Tibial artery (tissue), 4 donors: Measurements from ENCODE around the gene SYNGR3.

Source experiments
- DNase-seq, 2 donors: peaks; one replicate each; pipeline ENCODE4 v3.0.0-alpha.2; 2019
- H3K27ac ChIP-seq, 2 donors: fragments of 200-600 bp; sonication (generic) in 1 of 2; 1 replicate in 1 of 2; 2 replicates in 1 of 2; pipeline ENCODE4 v1.5.1; 2018 to 2019; ENCODE audit warnings: mild to moderate bottlenecking in 1 of 2
- H3K27me3 ChIP-seq, 2 donors: fragments of 200-600 bp; sonication (generic) in 1 of 2; one replicate each; pipeline versions ENCODE4 v1.5.1 to v1.6.0; 2016 to 2019
- H3K36me3 ChIP-seq, 3 donors: fragments of 200-600 bp; sonication (generic) in 2 of 3; one replicate each; pipeline ENCODE4 v1.5.1; 2016 to 2019; ENCODE audit warnings: mild to moderate bottlenecking in 2 of 3
- H3K4me1 ChIP-seq, 4 donors: fragments of 200-600 bp; sonication (generic) in 2 of 4; 1 replicate in 3 of 4; 2 replicates in 1 of 4; pipeline ENCODE4 v1.5.1; 2016 to 2019
- H3K4me3 ChIP-seq, 2 donors: fragments of 200-600 bp; sonication (generic) in 1 of 2; 1 replicate in 1 of 2; 2 replicates in 1 of 2; pipeline ENCODE4 v1.5.1; 2018 to 2019; ENCODE audit warnings: mild to moderate bottlenecking in 2 of 2
- H3K9me3 ChIP-seq, 3 donors: fragments of 200-600 bp; sonication (generic) in 1 of 3; one replicate each; pipeline ENCODE4 v1.5.1; 2016 to 2019
- intact Hi-C: fragments of 100-400 bp; cut with DNase I; formaldehyde crosslinking; loops from one replicate; pipeline ENCODE4 v1.15.0; 2023; ENCODE audit warnings: low total_unique reads
- TF ChIP-seq, protein P1 (sequence below), 2 experiments: fragments of 200-600 bp in 1 of 2; fragments of 450-650 bp in 1 of 2; IDR thresholded peaks; one replicate each; pipeline ENCODE4 v1.5.1; 2017 to 2019; ENCODE audit warnings: antibody characterized with exemption in 2 of 2, mild to moderate bottlenecking in 1 of 2, moderate library complexity in 1 of 2

The SYNGR3 gene

DNA sequence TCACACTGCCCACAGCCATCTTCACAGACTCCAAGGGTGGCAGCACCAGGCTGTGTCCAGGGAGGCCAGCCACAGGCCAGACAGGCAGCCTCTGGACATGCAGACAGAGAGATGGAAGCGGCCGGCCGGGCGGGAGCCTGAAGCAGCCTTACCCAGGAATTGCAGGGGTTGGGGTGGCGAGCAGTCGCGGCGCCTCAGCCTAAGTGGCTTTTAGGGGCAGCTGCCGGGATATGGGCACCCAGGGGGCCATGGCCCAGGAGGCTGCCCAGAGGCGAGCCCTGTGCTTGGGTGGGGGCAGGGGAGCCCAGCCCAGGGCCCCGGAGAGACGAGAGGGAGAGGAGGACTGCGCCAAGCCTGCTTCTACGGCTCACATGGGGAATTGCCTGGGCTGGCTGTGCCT lies 35.5 kb downstream of the SYNGR3 start:
- Histone ChIP-seq H3K27ac (no peak overlapping the region), H3K9me3 (no peaks in the 10 kb centered on the region), H3K4me3 (no peak overlapping the region), H3K4me1 (peaks cover 0 to 69% (median 52%) of the 10 kb centered on the region in 4 donors), H3K36me3 (peaks cover 0 to 11% (median 0%) of the 10 kb centered on the region in 3 donors), H3K27me3 (peaks cover 0 to 21% of the 10 kb centered on the region in 2 donors)
- TF ChIP-seq, protein P1, sequence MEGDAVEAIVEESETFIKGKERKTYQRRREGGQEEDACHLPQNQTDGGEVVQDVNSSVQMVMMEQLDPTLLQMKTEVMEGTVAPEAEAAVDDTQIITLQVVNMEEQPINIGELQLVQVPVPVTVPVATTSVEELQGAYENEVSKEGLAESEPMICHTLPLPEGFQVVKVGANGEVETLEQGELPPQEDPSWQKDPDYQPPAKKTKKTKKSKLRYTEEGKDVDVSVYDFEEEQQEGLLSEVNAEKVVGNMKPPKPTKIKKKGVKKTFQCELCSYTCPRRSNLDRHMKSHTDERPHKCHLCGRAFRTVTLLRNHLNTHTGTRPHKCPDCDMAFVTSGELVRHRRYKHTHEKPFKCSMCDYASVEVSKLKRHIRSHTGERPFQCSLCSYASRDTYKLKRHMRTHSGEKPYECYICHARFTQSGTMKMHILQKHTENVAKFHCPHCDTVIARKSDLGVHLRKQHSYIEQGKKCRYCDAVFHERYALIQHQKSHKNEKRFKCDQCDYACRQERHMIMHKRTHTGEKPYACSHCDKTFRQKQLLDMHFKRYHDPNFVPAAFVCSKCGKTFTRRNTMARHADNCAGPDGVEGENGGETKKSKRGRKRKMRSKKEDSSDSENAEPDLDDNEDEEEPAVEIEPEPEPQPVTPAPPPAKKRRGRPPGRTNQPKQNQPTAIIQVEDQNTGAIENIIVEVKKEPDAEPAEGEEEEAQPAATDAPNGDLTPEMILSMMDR (IDR thresholded peaks at IDR 0.05) = no peak
- intact Hi-C loops = no loop called here
- DNase-seq = no peak

DNA sequence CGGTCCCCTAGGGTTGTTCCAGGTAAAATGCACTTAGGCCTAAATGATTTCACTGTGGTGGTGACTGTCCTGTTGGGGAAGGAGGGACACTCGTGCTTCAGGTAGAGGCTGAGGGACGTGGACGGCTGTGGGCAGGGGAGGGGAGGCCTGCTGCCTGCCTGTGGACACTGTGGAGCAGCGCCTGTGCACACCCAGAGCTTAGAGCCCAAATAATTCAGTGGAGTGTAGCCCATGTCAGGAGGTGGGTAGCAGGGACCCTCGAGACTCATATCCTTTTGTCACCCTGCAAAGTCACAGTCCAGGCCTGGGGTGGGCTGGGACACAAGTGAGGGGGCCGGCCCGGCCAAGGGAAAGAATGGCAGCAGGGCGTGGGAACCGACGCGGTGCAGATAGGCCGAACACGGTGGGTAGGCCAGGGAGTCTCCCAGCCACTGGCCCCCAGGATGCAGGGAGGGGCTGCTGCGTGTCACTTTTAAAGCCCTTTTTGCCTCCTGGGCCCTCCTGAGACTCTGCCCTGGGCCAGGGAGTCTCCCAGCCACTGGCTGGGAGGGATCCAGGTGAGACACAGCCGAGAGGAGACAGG lies 36.2 kb downstream of the SYNGR3 start:
- DNase-seq = no peak
- H3K4me1 ChIP-seq = peaks cover 0 to 71% (median 49%) of the 10 kb centered on the region in 4 donors
- peak overlapping the region; percentile 74 to 77 for H3K27ac ChIP-seq
- intact Hi-C loops = no loop called here
- H3K9me3 ChIP-seq = no peaks in the 10 kb centered on the region
- TF ChIP-seq, protein P1 (IDR thresholded peaks at IDR 0.05) = no peak
- H3K27me3 ChIP-seq = peaks cover 0 to 13% of the 10 kb centered on the region in 2 donors
- peak overlapping the region; percentile 62 to 72 for H3K4me3 ChIP-seq
- H3K36me3 ChIP-seq = peaks cover 0 to 13% (median 0%) of the 10 kb centered on the region in 3 donors

DNA sequence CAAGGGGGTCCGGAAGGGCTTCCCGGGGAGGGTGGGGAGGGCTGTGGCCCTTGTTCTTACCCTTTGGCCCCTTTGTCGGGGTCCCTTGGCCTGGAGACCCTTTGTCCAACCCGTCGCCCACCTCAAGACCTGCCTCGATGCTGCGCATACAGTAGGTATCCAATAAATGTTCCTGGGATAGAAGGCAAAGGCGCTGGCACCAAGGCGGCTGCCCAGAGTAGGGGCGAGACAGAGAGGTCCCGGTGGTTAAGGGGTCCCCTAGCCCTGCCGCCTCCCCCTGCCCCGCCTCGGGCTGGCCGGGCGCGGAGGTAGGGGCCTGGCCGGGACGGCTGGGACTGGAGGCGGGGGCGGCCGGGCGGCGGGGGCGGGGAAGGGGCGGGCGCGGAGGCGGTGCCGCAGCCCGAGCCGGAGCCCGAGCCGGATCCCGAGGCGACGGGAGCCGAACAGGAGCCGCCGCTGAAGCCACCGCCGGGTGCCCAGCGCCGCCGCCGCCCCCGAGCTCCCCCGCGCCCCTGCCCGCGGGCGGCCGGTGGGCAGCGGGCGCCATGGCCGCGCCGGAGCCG lies 36.8 kb downstream of the SYNGR3 start, which contains the start of gene NHERF2:
NHERF2 (plus strand) TSS at position 442 of the 563 bp plus-strand sequence; CDS start at position 546, 104 bp downstream.
- H3K4me1 ChIP-seq = peaks cover 0 to 77% (median 51%) of the 10 kb centered on the region in 4 donors
- no peaks in the 10 kb centered on the region for H3K9me3 ChIP-seq
- intact Hi-C loops = no loop called here
- H3K36me3 ChIP-seq = peaks cover 0 to 13% (median 0%) of the 10 kb centered on the region in 3 donors
- TF ChIP-seq, protein P1 (IDR thresholded peaks at IDR 0.05) = no peak
- peaks cover 0 to 8% of the 10 kb centered on the region in 2 donors for H3K27me3 ChIP-seq
- peak within 1 kb of the TSS; percentile 77 to 98 for H3K27ac ChIP-seq
- peak within 1 kb of the TSS; percentile 62 to 72 for H3K4me3 ChIP-seq
- no peak for DNase-seq

GRCh38 chr16:2027024-2028010 lies 37.5 kb downstream of the SYNGR3 start:
- H3K36me3 ChIP-seq = peaks cover 0 to 13% (median 0%) of the 10 kb centered on the region in 3 donors
- peak overlapping the region; percentile 62 to 72 for H3K4me3 ChIP-seq
- no peak for DNase-seq
- peak overlapping the region; percentile 77 to 98 for H3K27ac ChIP-seq
- intact Hi-C loops = no loop called here
- no peaks in the 10 kb centered on the region for H3K9me3 ChIP-seq
- H3K4me1 ChIP-seq = peaks cover 0 to 82% (median 55%) of the 10 kb centered on the region in 4 donors
- TF ChIP-seq, protein P1 (IDR thresholded peaks at IDR 0.05) = no peak
- peaks cover 0 to 3% of the 10 kb centered on the region in 2 donors for H3K27me3 ChIP-seq

DNA sequence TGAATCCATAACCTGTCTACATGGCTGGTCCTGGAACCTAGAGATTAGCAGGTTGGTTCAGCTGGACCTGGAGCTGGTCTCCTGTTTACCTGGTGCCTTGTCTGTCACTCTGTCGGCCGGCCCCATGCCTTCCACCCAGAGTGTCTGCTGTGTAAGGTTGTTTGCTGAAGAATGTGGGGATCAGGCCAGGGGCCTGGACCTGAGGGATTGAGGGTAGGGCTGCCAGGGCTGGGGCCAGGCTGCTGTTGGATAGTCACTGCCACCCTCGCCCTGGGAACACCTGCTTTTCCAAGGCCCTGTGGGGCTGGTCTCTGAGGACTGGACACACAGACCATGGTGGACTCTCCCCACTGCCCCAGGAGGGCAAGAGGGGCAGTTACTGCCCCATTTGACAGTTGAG lies 38.4 kb downstream of the SYNGR3 start:
- Histone ChIP-seq H3K27me3 (no peaks in the 10 kb centered on the region), H3K4me3 (peak overlapping the region; percentile 62 to 72), H3K9me3 (no peaks in the 10 kb centered on the region), H3K36me3 (peaks cover 0 to 13% (median 0%) of the 10 kb centered on the region in 3 donors), H3K27ac (peak overlapping the region; percentile 77 to 98), H3K4me1 (peaks cover 0 to 82% (median 57%) of the 10 kb centered on the region in 4 donors)
- TF ChIP-seq, protein P1 (IDR thresholded peaks at IDR 0.05) = no peak
- DNase-seq = no peak
- intact Hi-C loops = no loop called here
